Sigmoid colon (tissue), 7 donors: ENCODE measurements around the gene MAFF. TPM values are rescaled to one million over a fixed set of nuclear protein-coding genes. Genes with fewer than 3 reads are reported as not detected.

Experiments used
- DNase-seq: peaks from one replicate; pipeline ENCODE4 v3.0.0-alpha.2; 2019
- H3K27ac ChIP-seq, 4 donors: fragments of 200-600 bp; sonication (generic); one replicate each; pipeline ENCODE4 v1.5.1; 2016 to 2019; ENCODE audit warnings: mild to moderate bottlenecking in 1 of 4
- H3K27me3 ChIP-seq, 3 donors: fragments of 200-600 bp; sonication (generic); one replicate each; pipeline ENCODE4 v1.5.1; 2019; ENCODE audit warnings: mild to moderate bottlenecking in 1 of 3
- H3K36me3 ChIP-seq, 4 donors: fragments of 200-600 bp; sonication (generic); one replicate each; pipeline ENCODE4 v1.5.1; 2016 to 2019
- H3K4me1 ChIP-seq, 4 donors: fragments of 200-600 bp; sonication (generic); one replicate each; pipeline ENCODE4 v1.5.1; 2017 to 2019
- H3K4me3 ChIP-seq, 4 donors: fragments of 200-600 bp; sonication (generic); one replicate each; pipeline ENCODE4 v1.5.1; 2017 to 2019; ENCODE audit warnings: mild to moderate bottlenecking in 2 of 4, moderate library complexity in 1 of 4
- H3K9me3 ChIP-seq, 4 donors: fragments of 200-600 bp in 3 of 4; sonication (generic) in 3 of 4; one replicate each; pipeline versions ENCODE4 v1.5.1 to v1.6.1; 2013 to 2019
- EP300 ChIP-seq, 4 donors: sonication (generic); formaldehyde crosslinking; IDR thresholded peaks; one replicate each; pipeline ENCODE4 v1.6.1; 2017; ENCODE audit warnings: antibody characterized with exemption in 4 of 4
- POLR2A ChIP-seq, 2 donors: fragments of 450-650 bp; IDR thresholded peaks; one replicate each; pipeline ENCODE4 v1.6.1; 2016; ENCODE audit warnings: antibody characterized with exemption in 2 of 2, mild to moderate bottlenecking in 2 of 2, moderate library complexity in 2 of 2
- POLR2AphosphoS5 ChIP-seq, 4 donors: sonication (generic); formaldehyde crosslinking; IDR thresholded peaks; one replicate each; pipeline ENCODE4 v1.6.1; 2017; ENCODE audit warnings: antibody characterized with exemption in 4 of 4
- WGBS, 2 donors: extraction: QIAGEN DNeasy Blood & Tissue Kit; methylation state at CpG; one replicate each; pipeline ENCODE4 v1.1.7; 2013; 5-methylcytosine and 5-hydroxymethylcytosine counted together
- intact Hi-C: fragments of 100-400 bp; cut with DNase I; formaldehyde crosslinking; loops from one replicate; pipeline ENCODE4 v1.15.1; 2023
- polyA plus RNA-seq, 3 donors: library from polyadenylated mRNA; stranded (reverse); fragments of 200-250 nt; gene quantifications; one replicate each; pipeline ENCODE4 v1.2.3, GENCODE V29; 2013
- total RNA-seq, 4 donors: library from RNA; depleted of rRNA; stranded (reverse); fragments of >200 nt; gene quantifications; one replicate each; pipeline ENCODE4 v1.1.0, GENCODE V29; 2016
- TF ChIP-seq, protein P1 (sequence below), 4 experiments: fragments of 450-650 bp in 3 of 4; fragments of 200-600 bp in 1 of 4; IDR thresholded peaks; one replicate each; pipeline ENCODE4 v1.5.1; 2016 to 2019; ENCODE audit warnings: antibody characterized with exemption in 4 of 4, mild to moderate bottlenecking in 3 of 4, moderate library complexity in 2 of 4
- donor health status: healthy with polysubstance abuse.
- donor health status: Bipolar disorder and iron deficiency.
- donor health status: healthy.

MAFF gene
- total and polyA plus RNA-seq, 7 donors: 15.3 to 104 (median 33.4) TPM

DNA sequence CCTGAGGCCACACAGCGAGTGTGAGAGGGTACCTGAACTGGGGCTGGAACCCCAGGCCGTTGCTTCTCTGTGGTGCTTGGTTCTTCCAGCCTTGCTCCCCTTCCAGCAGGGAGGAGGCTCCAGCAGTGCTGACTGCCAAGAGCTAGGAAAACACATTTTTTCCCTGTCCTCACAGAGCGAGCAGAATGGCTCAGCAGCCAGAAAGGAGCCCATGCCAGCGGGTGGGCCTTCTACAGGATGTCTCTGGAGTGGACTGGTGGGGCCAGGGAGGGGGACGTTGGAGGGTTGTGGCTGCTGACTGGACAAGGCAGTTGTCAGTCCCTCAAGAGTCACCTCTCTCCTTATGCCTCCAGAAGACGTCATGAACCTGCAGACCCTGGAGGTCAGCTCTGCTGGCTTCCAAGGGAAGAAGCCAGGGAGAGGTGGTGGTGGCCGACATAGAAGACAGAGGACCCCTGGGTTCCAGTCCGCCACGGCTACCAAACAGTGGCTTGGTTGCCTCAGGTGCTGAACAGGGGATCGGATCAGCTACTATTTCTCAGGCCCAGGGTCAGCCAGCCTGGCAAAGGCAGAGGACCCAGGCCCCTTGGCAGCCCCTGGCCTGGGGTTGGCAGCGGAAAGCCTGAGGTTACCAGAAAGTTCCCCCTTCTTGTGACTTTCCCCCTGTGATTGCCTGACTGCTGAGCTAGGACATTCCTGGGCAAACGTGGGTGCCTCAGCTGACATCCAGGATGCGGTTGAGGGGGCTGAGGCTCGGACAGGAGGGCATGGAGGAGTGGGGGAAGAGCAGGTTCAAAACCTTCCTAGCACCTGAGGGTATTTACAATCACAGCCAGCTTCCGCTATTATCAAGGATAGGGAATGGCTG lies 3.7 kb downstream of the MAFF start:
- H3K4me3 ChIP-seq: peak overlapping the region in 1 of 4 donors; percentile 6
- peak in 1 of 4 donors; percentile 89 for TF ChIP-seq EP300 (IDR thresholded peaks at IDR 0.05)
- TF ChIP-seq POLR2AphosphoS5 (IDR thresholded peaks at IDR 0.05): peak; percentile 9 to 61 (median 48)
- TF ChIP-seq, protein P1, sequence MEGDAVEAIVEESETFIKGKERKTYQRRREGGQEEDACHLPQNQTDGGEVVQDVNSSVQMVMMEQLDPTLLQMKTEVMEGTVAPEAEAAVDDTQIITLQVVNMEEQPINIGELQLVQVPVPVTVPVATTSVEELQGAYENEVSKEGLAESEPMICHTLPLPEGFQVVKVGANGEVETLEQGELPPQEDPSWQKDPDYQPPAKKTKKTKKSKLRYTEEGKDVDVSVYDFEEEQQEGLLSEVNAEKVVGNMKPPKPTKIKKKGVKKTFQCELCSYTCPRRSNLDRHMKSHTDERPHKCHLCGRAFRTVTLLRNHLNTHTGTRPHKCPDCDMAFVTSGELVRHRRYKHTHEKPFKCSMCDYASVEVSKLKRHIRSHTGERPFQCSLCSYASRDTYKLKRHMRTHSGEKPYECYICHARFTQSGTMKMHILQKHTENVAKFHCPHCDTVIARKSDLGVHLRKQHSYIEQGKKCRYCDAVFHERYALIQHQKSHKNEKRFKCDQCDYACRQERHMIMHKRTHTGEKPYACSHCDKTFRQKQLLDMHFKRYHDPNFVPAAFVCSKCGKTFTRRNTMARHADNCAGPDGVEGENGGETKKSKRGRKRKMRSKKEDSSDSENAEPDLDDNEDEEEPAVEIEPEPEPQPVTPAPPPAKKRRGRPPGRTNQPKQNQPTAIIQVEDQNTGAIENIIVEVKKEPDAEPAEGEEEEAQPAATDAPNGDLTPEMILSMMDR (IDR thresholded peaks at IDR 0.05): no peak
- peaks cover 0 to 41% (median 36%) of the 10 kb centered on the region in 4 donors for H3K4me1 ChIP-seq
- no peaks in the 10 kb centered on the region for H3K36me3 ChIP-seq
- peak overlapping the region; percentile 97 to 100 (median 98) for H3K27ac ChIP-seq
- intact Hi-C loops: no loop called here
- H3K27me3 ChIP-seq: no peaks in the 10 kb centered on the region
- WGBS, 2 donors: 84 to 86% methylated on average over 15 of the region's 15 CpGs
- H3K9me3 ChIP-seq: no peaks in the 10 kb centered on the region
- peak; percentile 94 for DNase-seq

DNA sequence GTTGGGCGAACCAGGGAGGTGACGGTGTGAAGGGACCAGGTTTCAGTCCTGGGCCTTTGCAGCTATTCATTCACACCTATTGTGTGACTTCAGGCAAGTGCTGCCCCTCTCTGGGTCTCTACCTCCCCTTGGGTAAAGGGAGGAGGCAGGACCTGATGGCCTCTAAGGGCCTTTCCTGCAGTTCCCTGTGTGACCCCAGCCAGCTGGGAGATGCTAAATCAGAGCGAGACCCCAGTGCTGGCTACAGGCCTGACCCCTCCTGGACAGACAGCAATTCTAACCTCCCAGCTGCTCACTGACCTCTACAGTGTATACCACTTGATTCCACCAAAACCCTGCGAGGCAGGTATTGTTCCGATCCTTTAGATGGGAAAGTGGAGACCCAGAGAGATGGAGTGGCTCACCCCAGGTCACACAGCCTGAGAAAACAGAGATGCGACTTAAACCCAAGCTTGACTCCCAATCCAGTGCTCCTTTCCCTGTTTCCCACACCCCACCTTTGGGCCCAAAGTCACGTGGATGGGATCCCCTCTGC lies 6.2 kb downstream of the MAFF start:
- TF ChIP-seq POLR2A (IDR thresholded peaks at IDR 0.05): no peak
- TF ChIP-seq, protein P1 (IDR thresholded peaks at IDR 0.05): no peak
- no peak for TF ChIP-seq POLR2AphosphoS5 (IDR thresholded peaks at IDR 0.05)
- TF ChIP-seq EP300 (IDR thresholded peaks at IDR 0.05): no peak
- Histone ChIP-seq H3K9me3 (no peaks in the 10 kb centered on the region), H3K36me3 (no peaks in the 10 kb centered on the region), H3K4me1 (peaks cover 0 to 33% (median 31%) of the 10 kb centered on the region in 4 donors), H3K27ac (no peak overlapping the region), H3K4me3 (no peak overlapping the region), H3K27me3 (no peaks in the 10 kb centered on the region)
- WGBS, 2 donors: 94 to 95% methylated on average over 7 of the region's 7 CpGs
- intact Hi-C loops: no loop called here
- no peak for DNase-seq

DNA sequence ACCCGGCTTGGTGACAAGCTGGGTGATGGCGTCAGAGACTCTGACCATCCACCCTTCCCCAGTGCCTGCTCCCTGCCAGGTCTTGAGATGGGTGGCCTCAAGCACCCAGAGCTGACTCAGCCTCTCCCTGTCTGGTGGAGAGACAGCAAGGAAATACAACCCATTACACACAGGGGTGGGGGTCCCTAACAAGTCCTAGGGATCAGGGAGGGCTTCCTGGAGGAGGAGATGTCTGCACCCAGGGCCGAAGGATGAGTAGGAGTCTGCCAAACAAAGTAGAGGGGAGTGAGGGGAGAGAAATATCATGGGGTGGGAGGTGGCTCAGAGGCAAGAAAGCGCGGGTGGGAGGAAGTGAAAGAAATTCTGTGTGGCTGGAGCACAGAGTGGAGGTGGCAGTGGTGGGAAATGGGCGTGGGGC lies 6.8 kb downstream of the MAFF start:
- Histone ChIP-seq H3K4me1 (peaks cover 0 to 29% (median 28%) of the 10 kb centered on the region in 4 donors), H3K27ac (no peak overlapping the region), H3K36me3 (no peaks in the 10 kb centered on the region), H3K4me3 (no peak overlapping the region), H3K9me3 (no peaks in the 10 kb centered on the region), H3K27me3 (no peaks in the 10 kb centered on the region)
- no peak for TF ChIP-seq POLR2AphosphoS5 (IDR thresholded peaks at IDR 0.05)
- TF ChIP-seq, protein P1 (IDR thresholded peaks at IDR 0.05): no peak
- TF ChIP-seq POLR2A (IDR thresholded peaks at IDR 0.05): no peak
- TF ChIP-seq EP300 (IDR thresholded peaks at IDR 0.05): no peak
- whole genome bisulfite sequencing, 2 donors: 69 to 73% methylated on average over 6 of the region's 6 CpGs
- intact Hi-C loops: no loop called here
- DNase-seq: no peak

DNA sequence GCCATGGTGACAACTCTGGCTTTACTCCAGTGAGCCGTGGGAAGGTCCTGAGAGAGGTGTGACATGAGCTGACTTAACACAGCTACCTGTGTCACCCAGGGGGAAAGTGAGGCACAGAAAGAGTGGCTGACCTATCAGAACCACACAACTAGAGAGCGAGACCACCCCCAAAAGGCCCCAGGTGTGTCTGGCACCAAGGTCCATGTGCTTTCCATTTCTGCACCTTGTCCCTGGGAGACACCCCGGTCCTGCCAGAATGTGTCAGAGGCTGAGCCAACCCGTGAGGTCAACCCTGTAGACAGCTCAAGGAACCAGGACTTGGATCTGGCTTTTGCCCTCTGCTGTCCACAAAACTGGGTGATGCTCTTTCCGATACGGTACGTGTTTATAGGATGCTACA lies 9.8 kb downstream of the MAFF start:
- H3K9me3 ChIP-seq: no peaks in the 10 kb centered on the region
- DNase-seq: no peak
- H3K4me1 ChIP-seq: peaks cover 0 to 24% (median 18%) of the 10 kb centered on the region in 4 donors
- no peak for TF ChIP-seq EP300 (IDR thresholded peaks at IDR 0.05)
- TF ChIP-seq POLR2A (IDR thresholded peaks at IDR 0.05): no peak
- TF ChIP-seq POLR2AphosphoS5 (IDR thresholded peaks at IDR 0.05): no peak
- TF ChIP-seq, protein P1 (IDR thresholded peaks at IDR 0.05): no peak
- peaks cover 0 to 5% (median 0%) of the 10 kb centered on the region in 4 donors for H3K36me3 ChIP-seq
- H3K27ac ChIP-seq: no peak overlapping the region
- intact Hi-C loops: loop anchor here (10.0 kb wide), 1 partner anchor 97 kb away; the partner anchor contains the start of gene BAIAP2L2
- H3K4me3 ChIP-seq: no peak overlapping the region
- WGBS, 2 donors: 95 to 96% methylated on average over 7 of the region's 7 CpGs
- H3K27me3 ChIP-seq: no peaks in the 10 kb centered on the region
